OCI-LY7 (cell line): ENCODE measurements around the gene RNF215. TPM values are rescaled to one million over a fixed set of nuclear protein-coding genes. Genes with fewer than 3 reads are reported as not detected.

Experiments
- BruUV-seq: library from RNA; stranded (reverse); fragments of 400-500 nt; replicated peaks from 2 replicates; lab custom pipeline; 2021; lab: Mats Ljungman, UMichigan
- CTCF ChIA-PET: fragments of 300-600 bp; sonication (Branson Sonifier 250); formaldehyde crosslinking; loops from one replicate; lab custom pipeline; 2022; ENCODE audit warnings: antibody characterized with exemption; ENCODE audit not compliant: unreplicated experiment; lab: Charles Lee
- POLR2A ChIA-PET: fragments of 300-600 bp; sonication (Branson Sonifier 250); formaldehyde crosslinking; loops from one replicate; lab custom pipeline; 2022; ENCODE audit warnings: antibody characterized with exemption; lab: Charles Lee
- DNase-seq: peaks from one replicate; pipeline ENCODE4 v3.0.0-alpha.2; 2015; ENCODE audit warnings: low spot score
- H2AFZ ChIP-seq: fragments of 200-600 bp; sonication (generic), shearing (Covaris generic); 2 replicates; pipeline ENCODE4 v1.6.1; 2014; ENCODE audit warnings: mild to moderate bottlenecking, antibody characterized with exemption, low read length, moderate library complexity
- H3K27ac ChIP-seq: fragments of 200-600 bp; sonication (generic); 2 replicates; pipeline ENCODE4 v1.5.1; 2014; ENCODE audit warnings: mixed run types, low read depth, mild to moderate bottlenecking, moderate library complexity, low read length, inconsistent platforms; ENCODE audit not compliant: poor library complexity, severe bottlenecking
- H3K36me3 ChIP-seq: fragments of 200-600 bp; sonication (generic); 2 replicates; pipeline ENCODE4 v1.6.1; 2014; ENCODE audit warnings: mild to moderate bottlenecking, antibody characterized with exemption, low read length, moderate library complexity, mixed read lengths; ENCODE audit not compliant: insufficient read depth
- H3K4me1 ChIP-seq: fragments of 200-600 bp; sonication (generic); 2 replicates; pipeline ENCODE4 v1.5.1; 2014; ENCODE audit warnings: mild to moderate bottlenecking, low read length; ENCODE audit not compliant: insufficient read depth, poor library complexity, severe bottlenecking
- H3K4me2 ChIP-seq: fragments of 200-600 bp; sonication (generic); 2 replicates; pipeline ENCODE4 v1.6.1; 2014; ENCODE audit warnings: mild to moderate bottlenecking, low read length
- H3K4me3 ChIP-seq: fragments of 200-600 bp; sonication (generic); 2 replicates; pipeline ENCODE4 v1.5.1; 2014; ENCODE audit warnings: mild to moderate bottlenecking, low read depth, low read length; ENCODE audit not compliant: poor library complexity, severe bottlenecking
- H3K79me2 ChIP-seq: fragments of 200-600 bp; sonication (generic); 2 replicates; pipeline ENCODE4 v1.6.1; 2016; ENCODE audit warnings: low read depth, mild to moderate bottlenecking, low read length, moderate library complexity, mixed read lengths; ENCODE audit not compliant: insufficient read depth
- H3K9me2 ChIP-seq: fragments of 200-600 bp; sonication (generic); 2 replicates; pipeline ENCODE4 v1.6.1; 2016; ENCODE audit warnings: mild to moderate bottlenecking, low read length, mixed read lengths; ENCODE audit not compliant: insufficient read depth
- H3K9me3 ChIP-seq: fragments of 200-600 bp; sonication (generic); 2 replicates; pipeline ENCODE4 v1.6.1; 2014; ENCODE audit warnings: mild to moderate bottlenecking, mixed run types, low read length, mixed read lengths
- H4K20me1 ChIP-seq: fragments of 200-600 bp; sonication (generic); 2 replicates; pipeline ENCODE4 v1.6.1; 2014; ENCODE audit warnings: mild to moderate bottlenecking, antibody characterized with exemption, low read length, moderate library complexity, mixed read lengths; ENCODE audit not compliant: insufficient read depth
- EZH2phosphoT487 ChIP-seq: fragments of 200-600 bp; sonication (generic); IDR thresholded peaks from 2 replicates; pipeline ENCODE4 v1.6.1; 2018; ENCODE audit warnings: low read depth, borderline replicate concordance, mild to moderate bottlenecking, mixed run types, antibody characterized with exemption, low read length, moderate library complexity, mixed read lengths
- intact Hi-C: fragments of 100-400 bp; cut with micrococcal nuclease; formaldehyde crosslinking; loops from one replicate; pipeline ENCODE4 v1.10.0; 2022; ENCODE audit not compliant: unreplicated experiment
- total RNA-seq, 2 experiments: library from RNA; depleted of rRNA in 1 of 2; stranded (reverse); fragments of >200 nt in 1 of 2; shearing (Covaris generic) in 1 of 2; gene quantifications; 2 replicates each; pipeline ENCODE4 v1.2.3, GENCODE V29; 2014 to 2022
- TF ChIP-seq, protein P1 (sequence below): fragments of 200-600 bp; sonication (generic); conservative IDR thresholded peaks from 2 replicates; pipeline ENCODE4 v1.5.1; 2014; ENCODE audit warnings: mild to moderate bottlenecking, antibody characterized with exemption, low read length, moderate library complexity, mixed read lengths

RNF215 gene
- total RNA-seq, 2 experiments from 2014 or later = 8.0 to 13.8 TPM

DNA sequence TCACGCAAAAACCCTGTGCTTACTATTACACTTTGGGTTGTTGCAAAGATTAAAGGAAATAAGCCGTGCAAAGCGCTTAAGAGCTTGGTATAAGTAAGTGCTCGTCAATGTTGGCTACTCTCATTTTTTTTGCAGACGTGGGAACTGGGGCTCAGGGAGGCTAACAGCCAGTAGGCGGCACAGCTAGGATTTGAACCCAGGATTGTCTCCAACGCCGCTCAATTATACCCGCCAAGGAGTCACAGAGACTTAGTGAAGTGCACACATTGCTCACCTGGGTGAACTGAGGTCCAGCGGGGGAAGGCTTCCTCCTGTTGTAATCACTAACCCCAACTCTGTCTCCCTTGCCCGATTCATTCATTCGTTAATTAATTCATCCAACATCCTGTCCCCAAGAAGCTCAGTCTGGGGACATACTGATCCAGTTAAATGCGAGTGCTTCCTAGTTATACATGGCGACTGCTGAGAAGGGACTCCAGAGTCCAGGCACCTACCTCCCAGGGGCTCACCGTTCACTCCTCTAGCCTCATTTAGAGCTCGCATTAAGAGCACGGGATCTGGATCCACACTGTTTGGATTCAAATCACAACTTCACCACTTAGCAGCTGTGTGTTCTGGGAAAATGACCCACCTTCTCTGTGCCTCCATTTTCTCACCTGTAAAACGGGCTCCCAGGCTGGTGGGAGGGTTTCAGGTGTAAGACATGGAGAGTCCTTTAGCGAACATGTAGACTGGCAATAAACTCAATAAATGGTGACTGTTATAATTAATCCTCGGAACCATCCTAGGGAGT is 37.5 kb upstream of the RNF215 start:
- no peaks in the 10 kb centered on the region for H3K9me2 ChIP-seq
- peak overlapping the region; percentile 99 for H3K4me2 ChIP-seq
- H3K4me3 ChIP-seq = peak overlapping the region; percentile 93
- no peaks in the 10 kb centered on the region for H3K9me3 ChIP-seq
- peaks cover 35% of the 10 kb centered on the region for H3K4me1 ChIP-seq
- H3K36me3 ChIP-seq = peaks cover 46% of the 10 kb centered on the region
- no TSS peak for BruUV-seq
- H4K20me1 ChIP-seq = no peaks in the 10 kb centered on the region
- DNase-seq = peak; percentile 44
- TF ChIP-seq EZH2phosphoT487 = no peak
- TF ChIP-seq, protein P1, sequence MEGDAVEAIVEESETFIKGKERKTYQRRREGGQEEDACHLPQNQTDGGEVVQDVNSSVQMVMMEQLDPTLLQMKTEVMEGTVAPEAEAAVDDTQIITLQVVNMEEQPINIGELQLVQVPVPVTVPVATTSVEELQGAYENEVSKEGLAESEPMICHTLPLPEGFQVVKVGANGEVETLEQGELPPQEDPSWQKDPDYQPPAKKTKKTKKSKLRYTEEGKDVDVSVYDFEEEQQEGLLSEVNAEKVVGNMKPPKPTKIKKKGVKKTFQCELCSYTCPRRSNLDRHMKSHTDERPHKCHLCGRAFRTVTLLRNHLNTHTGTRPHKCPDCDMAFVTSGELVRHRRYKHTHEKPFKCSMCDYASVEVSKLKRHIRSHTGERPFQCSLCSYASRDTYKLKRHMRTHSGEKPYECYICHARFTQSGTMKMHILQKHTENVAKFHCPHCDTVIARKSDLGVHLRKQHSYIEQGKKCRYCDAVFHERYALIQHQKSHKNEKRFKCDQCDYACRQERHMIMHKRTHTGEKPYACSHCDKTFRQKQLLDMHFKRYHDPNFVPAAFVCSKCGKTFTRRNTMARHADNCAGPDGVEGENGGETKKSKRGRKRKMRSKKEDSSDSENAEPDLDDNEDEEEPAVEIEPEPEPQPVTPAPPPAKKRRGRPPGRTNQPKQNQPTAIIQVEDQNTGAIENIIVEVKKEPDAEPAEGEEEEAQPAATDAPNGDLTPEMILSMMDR = 0 out of 2 replicates have a peak, but pooled peaks have one; percentile 38
- peak overlapping the region; percentile 85 for H2AFZ ChIP-seq
- intact Hi-C loops = loop anchor here (1.0 to 10.0 kb wide), 4 partner anchors 119 to 1160 kb away; partner anchors contain the start of genes AP1B1, EWSR1, RHBDD3 and UQCR10
- ChIA-PET CTCF (interaction anchor here (0.6 to 2.1 kb wide), 7 partner anchors 8 to 867 kb away, joined by 3 to 6 read pairs (median 5); partner anchors contain the start of gene PIK3IP1), POLR2A (interaction anchor here (0.6 to 5.5 kb wide), 13 partner anchors 11 to 193 kb away, joined by 3 to 48 read pairs (median 4); no protein-coding TSS in a partner anchor)
- H3K27ac ChIP-seq = peak overlapping the region; percentile 75
- peaks cover 45% of the 10 kb centered on the region; the same call in 1 of the 2 replicates for H3K79me2 ChIP-seq

DNA sequence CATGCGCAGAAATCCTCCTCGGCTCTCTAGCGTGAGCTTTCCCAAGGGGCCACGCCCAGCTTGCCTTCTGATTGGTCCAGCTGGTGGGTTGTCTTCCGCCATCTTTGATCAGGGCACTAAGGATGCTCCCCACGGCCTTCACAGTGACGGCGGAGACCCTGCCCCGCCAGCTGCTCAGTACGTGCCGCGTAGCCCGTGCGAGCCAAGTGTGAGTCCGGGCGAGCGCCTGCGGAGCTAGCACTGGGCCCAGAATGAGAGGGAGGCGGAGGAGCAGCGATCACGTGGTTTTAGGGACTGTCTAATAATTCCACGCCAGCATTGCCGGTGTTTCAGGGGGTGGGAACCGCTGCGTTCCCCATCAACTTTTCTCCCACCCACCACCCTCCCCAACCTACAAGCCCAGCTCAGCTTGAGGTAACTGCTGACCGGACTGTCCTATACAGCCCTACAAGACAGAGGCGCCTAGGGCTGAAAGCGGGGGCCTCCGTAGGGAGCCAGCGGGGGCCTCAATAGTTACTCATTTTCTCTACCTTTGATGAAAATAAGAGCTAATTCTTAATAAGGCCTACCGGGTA is 36.8 kb upstream of the RNF215 start:
- no TSS peak for BruUV-seq
- Histone ChIP-seq H3K9me2 (no peaks in the 10 kb centered on the region), H3K4me1 (peaks cover 35% of the 10 kb centered on the region), H2AFZ (peak overlapping the region; percentile 85), H3K4me2 (peak overlapping the region; percentile 99), H3K79me2 (peaks cover 45% of the 10 kb centered on the region; the same call in 1 of the 2 replicates), H3K9me3 (no peaks in the 10 kb centered on the region), H3K4me3 (peak overlapping the region; percentile 93), H3K36me3 (peaks cover 40% of the 10 kb centered on the region), H4K20me1 (no peaks in the 10 kb centered on the region), H3K27ac (peak overlapping the region; percentile 75)
- CTCF ChIA-PET = interaction anchor here (0.6 to 2.1 kb wide), 8 partner anchors 9 to 868 kb away, joined by 3 to 6 read pairs (median 5); partner anchors contain the start of gene PIK3IP1
- POLR2A ChIA-PET = interaction anchor here (0.6 to 5.5 kb wide), 13 partner anchors 11 to 184 kb away, joined by 3 to 48 read pairs (median 4); partner anchors contain the start of gene SEC14L2
- intact Hi-C loops = loop anchor here (1.0 to 10.0 kb wide), 5 partner anchors 33 to 1159 kb away; partner anchors contain the start of genes AP1B1, EWSR1, RHBDD3 and UQCR10
- DNase-seq = peak; percentile 100
- TF ChIP-seq EZH2phosphoT487 = no peak
- TF ChIP-seq, protein P1 = no peak
